ENCODE data around the gene MLH1. TPM values are rescaled to one million over a fixed set of nuclear protein-coding genes. Genes with fewer than 3 reads are reported as not detected.
A peak's percentile ranks its signal among the peaks of the same experiment; 100 is the strongest.

The MLH1 gene
- 62.7 and 63.6 TPM in 2 replicates for total RNA-seq
- long read RNA-seq, transcript MLH1-201 (19 exons, 2,752 nt), result major isoform, 219 of 367 reads
- long read RNA-seq, transcript MLH1-206 (19 exons, 2,428 nt), result minor isoform, 7 of 367 reads
- long read RNA-seq, partial matches to known transcripts, result 23 of 367 reads
- long read RNA-seq, other reads (novel, unspliced or antisense), result 110 of 367 reads

GRCh38 chr3:36993326-36994283 lies at the start of gene MLH1:
Gene MLH1 (plus strand): TSS chr3:36993518. CDS start chr3:36993548, 30 bp downstream.
- Mint-ChIP-seq H3K9me3 (no peaks in the 10 kb centered on the region), H3K27me3 (ENCODE audit: low read depth) (no peaks in the 10 kb centered on the region), H3K4me3 (no peak within 1 kb of the TSS), H3K27ac (ENCODE audit: unreplicated experiment) (no peak within 1 kb of the TSS), H3K4me1 (peaks cover 28% of the 10 kb centered on the region), H3K36me3 (ENCODE audit: low read depth) (peaks cover 13% of the 10 kb centered on the region)
- no peak for TF ChIP-seq CTCF (conservative IDR thresholded peaks at IDR 0.05)
- peak; percentile 99 for DNase-seq (ENCODE audit: low read depth, low spot score)

GRCh38 chr3:36943601-36944000 lies 49.7 kb upstream of the MLH1 start:
- DNase-seq (ENCODE audit: low read depth, low spot score), result no peak
- H3K9me3 Mint-ChIP-seq, result peaks cover 14% of the 10 kb centered on the region
- H3K36me3 Mint-ChIP-seq (ENCODE audit: low read depth), result peaks cover 9% of the 10 kb centered on the region
- peaks cover 2% of the 10 kb centered on the region for H3K27me3 Mint-ChIP-seq (ENCODE audit: low read depth)
- H3K27ac Mint-ChIP-seq (ENCODE audit: unreplicated experiment), result peak overlapping the region; percentile 71
- peaks cover 14% of the 10 kb centered on the region for H3K4me1 Mint-ChIP-seq
- TF ChIP-seq CTCF (conservative IDR thresholded peaks at IDR 0.05), result no peak
- peak overlapping the region; percentile 88 for H3K4me3 Mint-ChIP-seq

GRCh38 chr3:36944012-36944640 lies 49.2 kb upstream of the MLH1 start:
- peaks cover 2% of the 10 kb centered on the region for H3K27me3 Mint-ChIP-seq (ENCODE audit: low read depth)
- TF ChIP-seq CTCF (conservative IDR thresholded peaks at IDR 0.05), result no peak
- peaks cover 15% of the 10 kb centered on the region for H3K9me3 Mint-ChIP-seq
- peaks cover 15% of the 10 kb centered on the region for H3K4me1 Mint-ChIP-seq
- peak; percentile 40 for DNase-seq (ENCODE audit: low read depth, low spot score)
- H3K36me3 Mint-ChIP-seq (ENCODE audit: low read depth), result peaks cover 12% of the 10 kb centered on the region
- peak overlapping the region; percentile 88 for H3K4me3 Mint-ChIP-seq
- peak overlapping the region; percentile 71 for H3K27ac Mint-ChIP-seq (ENCODE audit: unreplicated experiment)

GRCh38 chr3:36944641-36945270 lies 48.6 kb upstream of the MLH1 start, which contains the start of gene TRANK1:
Gene TRANK1 (minus strand): TSS chr3:36945054. CDS start chr3:36944809, 245 bp downstream.
- peaks cover 2% of the 10 kb centered on the region for H3K27me3 Mint-ChIP-seq (ENCODE audit: low read depth)
- no peak for TF ChIP-seq CTCF (conservative IDR thresholded peaks at IDR 0.05)
- peak within 1 kb of the TSS; percentile 71 for H3K27ac Mint-ChIP-seq (ENCODE audit: unreplicated experiment)
- H3K36me3 Mint-ChIP-seq (ENCODE audit: low read depth), result peaks cover 15% of the 10 kb centered on the region
- peaks cover 18% of the 10 kb centered on the region for H3K4me1 Mint-ChIP-seq
- peak; percentile 39 for DNase-seq (ENCODE audit: low read depth, low spot score)
- peak within 1 kb of the TSS; percentile 88 for H3K4me3 Mint-ChIP-seq
- H3K9me3 Mint-ChIP-seq, result peaks cover 20% of the 10 kb centered on the region

Data from neural crest cell (in vitro differentiated cells).